ENCODE data around the gene NACA2. TPM values are rescaled to one million over a fixed set of nuclear protein-coding genes. Genes with fewer than 3 reads are reported as not detected.
A peak's percentile ranks its signal among the peaks of the same experiment; 100 is the strongest.
"Not testable (repeated sequence)": the region's sequence is repeated elsewhere in the genome, so short reads cannot be mapped to it uniquely, and the experiment has no call there.

The NACA2 gene
- total RNA-seq, 2 donors from 2014 or later: not detected

DNA sequence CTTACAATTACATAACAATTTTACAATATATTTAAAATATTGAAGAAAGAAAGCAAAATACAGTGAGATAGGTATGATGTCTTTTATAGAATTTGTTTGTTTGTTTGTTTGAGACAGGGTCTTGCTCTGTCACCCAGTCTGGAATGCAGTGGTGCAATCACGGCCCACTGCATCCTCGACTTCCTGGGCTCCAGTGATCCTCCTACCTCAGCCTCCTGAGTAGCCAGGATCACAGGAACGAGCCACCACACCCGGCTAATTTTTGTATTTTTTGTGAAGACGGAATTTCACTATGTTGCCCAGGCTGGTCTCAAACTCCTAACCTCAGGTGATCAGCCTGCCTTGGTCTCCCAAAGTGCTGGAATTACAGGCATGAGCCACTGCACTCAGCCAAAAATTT lies 21.5 kb downstream of the NACA2 start:
- DNase-seq (ENCODE audit: low spot score in 2 of 2); ATAC-seq; H3K9me3 Mint-ChIP-seq: not testable (repeated sequence)

DNA sequence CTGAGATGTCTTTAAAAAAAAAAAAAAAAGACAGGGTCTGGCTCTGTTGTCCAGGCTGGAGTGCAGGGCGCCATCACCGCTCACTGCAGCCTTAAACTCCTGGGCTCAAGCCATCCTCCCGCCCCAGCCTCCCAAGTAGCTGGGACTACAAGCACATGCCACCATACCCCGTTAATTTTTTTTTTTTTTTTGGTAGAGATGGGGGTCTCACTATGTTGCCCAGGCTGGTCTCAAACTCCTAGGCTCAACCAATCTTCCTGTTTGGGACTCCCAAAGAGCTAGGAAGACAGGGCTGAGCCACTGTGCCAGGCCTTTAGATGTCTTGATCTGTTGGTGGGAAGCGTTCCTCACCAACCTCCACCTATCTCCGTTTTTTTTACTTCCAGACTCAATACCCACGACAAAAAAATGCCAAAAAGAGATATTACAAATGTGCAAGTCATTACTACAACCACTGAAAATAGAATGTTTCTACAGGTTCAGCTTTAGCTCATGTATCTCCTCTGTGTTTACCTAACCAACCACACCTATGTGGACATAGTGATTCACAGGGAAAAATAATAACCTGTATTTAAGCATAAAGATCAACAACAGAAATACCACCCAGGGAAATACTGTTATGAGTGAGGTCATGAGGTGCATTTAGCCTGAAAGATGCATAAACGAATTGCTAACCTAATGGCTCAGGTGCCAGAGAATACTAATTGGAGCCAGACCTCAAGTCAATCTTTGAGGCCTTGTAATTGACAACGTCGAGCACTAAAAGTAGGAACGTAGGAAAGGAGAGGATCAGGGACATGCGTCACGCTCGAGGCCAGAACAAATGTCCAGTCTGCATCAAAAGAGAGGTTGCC lies 22.6 kb downstream of the NACA2 start:
- DNase-seq (ENCODE audit: low spot score in 2 of 2): no peak
- no peak for ATAC-seq
- Mint-ChIP-seq H3K36me3 (peaks cover 6 to 7% of the 10 kb centered on the region in 2 donors), H3K27ac (no peak overlapping the region), H3K9me3 (peaks cover 0 to 8% of the 10 kb centered on the region in 2 donors)

More for the DNA sequence above, 21.5 kb downstream of the NACA2 start:
- H3K36me3 Mint-ChIP-seq, H3K27ac Mint-ChIP-seq: not testable (repeated sequence)

- Mint-ChIP-seq H3K27ac (no peak overlapping the region), H3K36me3 (peaks cover 6 to 7% of the 10 kb centered on the region in 2 donors), H3K9me3 (peaks cover 0 to 8% of the 10 kb centered on the region in 2 donors)
- ATAC-seq (peak in 1 of 2 donors; percentile 75), DNase-seq (ENCODE audit: low spot score in 2 of 2) (no peak)
Observed at GRCh38 chr17:61567045-61567802, 23.8 kb downstream of the NACA2 start.

GRCh38 chr17:61566448-61566847 lies 24.6 kb downstream of the NACA2 start:
- H3K36me3 Mint-ChIP-seq: not testable (repeated sequence)

DNA sequence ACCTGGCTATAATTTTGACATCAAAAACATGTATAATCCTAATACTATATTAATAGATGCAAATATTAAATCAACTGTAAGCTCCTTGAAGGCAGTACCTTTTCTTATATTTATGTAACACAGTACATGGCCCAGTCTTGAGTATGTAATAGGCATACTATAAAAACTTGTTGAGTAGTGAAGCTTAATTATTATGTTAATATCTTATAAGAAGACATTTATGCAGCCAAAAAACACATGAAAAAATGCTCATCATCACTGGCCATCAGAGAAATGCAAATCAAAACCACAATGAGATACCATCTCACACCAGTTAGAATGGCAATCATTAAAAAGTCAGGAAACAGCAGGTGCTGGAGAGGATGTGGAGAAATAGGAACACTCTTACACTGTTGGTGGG lies 25.2 kb downstream of the NACA2 start:
- not testable (repeated sequence) for ATAC-seq; H3K36me3 Mint-ChIP-seq; DNase-seq (ENCODE audit: low spot score in 2 of 2); H3K27ac Mint-ChIP-seq; H3K9me3 Mint-ChIP-seq

More at GRCh38 chr17:61566448-61566847, 24.6 kb downstream of the NACA2 start:
- not testable (repeated sequence) for DNase-seq (ENCODE audit: low spot score in 2 of 2); H3K27ac Mint-ChIP-seq; H3K9me3 Mint-ChIP-seq; ATAC-seq

DNA sequence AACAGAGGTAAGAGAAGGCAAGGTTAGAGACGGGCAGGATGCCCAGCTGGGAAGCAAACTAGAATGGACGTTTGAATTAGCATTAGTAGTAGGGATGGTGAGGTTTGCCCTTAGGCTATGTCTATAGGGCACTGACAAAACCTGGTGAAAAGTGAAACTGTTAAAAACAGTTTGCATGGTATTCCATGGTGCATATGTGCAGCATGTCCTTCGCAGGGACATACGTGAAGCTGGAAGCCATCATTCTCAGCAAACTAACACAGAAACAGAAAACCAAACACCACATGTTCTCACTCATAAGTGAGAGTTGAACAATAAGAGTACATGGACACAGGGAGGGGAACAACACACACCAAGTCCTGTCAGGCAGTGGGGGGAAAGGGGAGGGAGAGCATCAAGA lies 25.8 kb downstream of the NACA2 start:
- no peak for ATAC-seq
- Mint-ChIP-seq H3K9me3 (no peaks in the 10 kb centered on the region), H3K36me3 (no peaks in the 10 kb centered on the region), H3K27ac (no peak overlapping the region)
- no peak for DNase-seq (ENCODE audit: low spot score in 2 of 2)

DNA sequence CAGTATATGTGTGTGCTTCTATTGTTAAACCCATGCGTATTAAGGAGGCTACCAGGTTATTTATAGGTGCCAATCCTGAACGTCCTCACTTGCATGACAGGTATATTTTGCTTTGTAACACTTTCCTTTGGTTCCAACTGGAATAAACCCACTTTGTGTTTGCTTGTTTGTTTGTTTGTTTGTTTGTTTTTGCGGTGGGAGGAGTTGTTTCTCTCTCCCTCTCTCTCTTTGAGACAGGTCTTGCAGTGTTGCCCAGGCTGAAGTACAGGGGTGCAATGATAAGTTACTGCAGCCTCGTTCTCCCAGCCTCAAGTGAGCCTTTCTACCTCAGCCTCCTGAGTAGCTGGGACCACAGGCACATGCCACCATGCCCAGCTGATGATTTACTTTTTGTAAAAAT lies 28.7 kb downstream of the NACA2 start:
- Mint-ChIP-seq H3K36me3 (no peaks in the 10 kb centered on the region), H3K27ac (no peak overlapping the region), H3K9me3 (no peaks in the 10 kb centered on the region)
- DNase-seq (ENCODE audit: low spot score in 2 of 2) (no peak), ATAC-seq (no peak)

DNA sequence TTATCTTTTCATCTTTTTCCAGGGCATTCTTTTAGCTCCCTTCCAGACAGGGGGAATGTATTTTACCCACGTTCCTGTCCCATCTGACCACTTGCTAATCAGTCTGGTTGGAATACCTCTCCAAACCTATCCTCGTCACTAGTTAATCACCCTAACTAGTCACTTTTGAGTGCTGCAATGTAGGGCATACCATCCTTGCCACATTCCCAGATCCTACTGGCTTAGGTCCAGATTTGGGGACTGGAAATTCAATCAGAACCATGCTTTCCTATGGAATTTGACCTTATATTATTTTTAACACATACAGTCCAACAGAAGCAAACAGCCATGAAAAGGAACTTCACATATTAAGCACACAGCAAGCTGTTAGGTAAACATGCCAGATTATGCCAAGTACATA lies 29.7 kb downstream of the NACA2 start:
- H3K9me3 Mint-ChIP-seq: no peaks in the 10 kb centered on the region

DNA sequence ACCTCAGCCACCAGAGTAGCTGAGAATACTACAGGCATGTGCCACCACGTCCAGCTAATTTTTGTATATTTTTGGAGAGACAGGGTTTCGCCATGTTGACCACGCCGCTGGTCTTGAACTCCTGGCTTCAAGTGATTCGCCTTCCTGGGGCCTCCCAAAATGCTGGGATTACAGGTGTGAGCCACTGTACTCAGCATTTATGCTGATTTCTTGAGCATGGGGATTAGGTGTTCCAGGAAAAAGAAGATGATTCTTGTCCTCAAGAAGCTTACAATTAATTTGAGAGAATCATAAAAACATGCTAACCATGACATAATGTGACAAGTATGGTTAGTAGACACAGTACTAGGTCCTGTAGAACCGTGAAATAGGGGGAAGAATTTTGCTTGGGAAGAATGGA lies 30.9 kb downstream of the NACA2 start:
- Mint-ChIP-seq H3K27ac (no peak overlapping the region), H3K9me3 (no peaks in the 10 kb centered on the region), H3K36me3 (no peaks in the 10 kb centered on the region)
- no peak for ATAC-seq
- no peak for DNase-seq (ENCODE audit: low spot score in 2 of 2)

More for the DNA sequence above, 29.7 kb downstream of the NACA2 start:
- no peaks in the 10 kb centered on the region for H3K36me3 Mint-ChIP-seq
- no peak for ATAC-seq
- H3K27ac Mint-ChIP-seq: no peak overlapping the region
- no peak for DNase-seq (ENCODE audit: low spot score in 2 of 2)

- DNase-seq (ENCODE audit: low spot score in 2 of 2) (no peak), ATAC-seq (no peak)
- Mint-ChIP-seq H3K36me3 (no peaks in the 10 kb centered on the region), H3K9me3 (no peaks in the 10 kb centered on the region), H3K27ac (no peak overlapping the region)
Observed at GRCh38 chr17:61556224-61557188, 34.5 kb downstream of the NACA2 start.

DNA sequence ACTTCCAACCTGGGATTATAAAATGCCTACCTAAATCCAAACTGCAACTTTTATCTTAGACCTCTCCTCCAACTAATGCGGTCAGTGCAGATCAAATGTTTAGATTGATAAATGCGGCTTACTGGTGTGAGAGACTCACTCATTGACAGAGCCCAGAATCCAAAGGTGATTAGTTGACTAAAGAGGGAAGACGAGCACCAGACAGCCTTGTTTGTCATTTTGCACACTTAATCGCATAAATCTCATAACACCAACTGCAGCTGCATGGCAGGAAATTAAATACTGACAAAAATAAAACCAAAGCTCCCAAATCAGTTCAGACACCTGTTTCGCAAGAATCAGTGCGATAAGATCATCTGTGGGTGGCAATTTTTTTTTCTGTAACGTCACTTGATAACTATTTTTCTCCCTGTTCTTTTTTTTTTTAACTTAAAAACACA lies 35.9 kb downstream of the NACA2 start:
- H3K27ac Mint-ChIP-seq: no peak overlapping the region
- DNase-seq (ENCODE audit: low spot score in 2 of 2): no peak
- no peak for ATAC-seq
- no peaks in the 10 kb centered on the region for H3K9me3 Mint-ChIP-seq
- H3K36me3 Mint-ChIP-seq: no peaks in the 10 kb centered on the region

- no peaks in the 10 kb centered on the region for H3K36me3 Mint-ChIP-seq
- no peak overlapping the region for H3K27ac Mint-ChIP-seq
- ATAC-seq: no peak
- no peaks in the 10 kb centered on the region for H3K9me3 Mint-ChIP-seq
- DNase-seq (ENCODE audit: low spot score in 2 of 2): no peak
Observed at GRCh38 chr17:61554209-61554608, 36.8 kb downstream of the NACA2 start.

- not testable (repeated sequence) for H3K36me3 Mint-ChIP-seq; H3K9me3 Mint-ChIP-seq; DNase-seq (ENCODE audit: low spot score in 2 of 2); H3K27ac Mint-ChIP-seq; ATAC-seq
Observed at GRCh38 chr17:61552560-61552959, 38.5 kb downstream of the NACA2 start.

- ATAC-seq: peak in 1 of 2 donors; percentile 43
- DNase-seq (ENCODE audit: low spot score in 2 of 2): no peak
- H3K27ac Mint-ChIP-seq: no peak overlapping the region
Observed at GRCh38 chr17:61551255-61551742, 39.7 kb downstream of the NACA2 start.

DNA sequence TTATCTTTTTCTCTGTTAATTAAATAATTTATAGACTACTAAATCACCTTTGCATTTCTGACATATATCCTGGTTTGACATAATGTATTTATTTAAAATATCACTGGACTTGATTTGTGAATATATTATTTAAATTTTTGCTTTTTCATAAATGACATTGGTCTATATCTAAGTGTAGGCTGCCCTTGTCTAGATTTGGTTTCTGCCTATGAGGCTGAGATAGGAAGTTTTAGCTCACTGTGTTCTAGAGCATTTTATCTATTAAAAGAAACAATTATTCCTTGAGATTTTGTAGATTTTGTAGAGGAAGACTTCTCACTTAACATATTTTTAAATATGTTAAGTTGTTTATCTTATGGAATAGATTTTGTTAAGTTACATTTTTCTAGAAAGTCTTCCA lies 43.9 kb downstream of the NACA2 start:
- ATAC-seq (no peak), DNase-seq (ENCODE audit: low spot score in 2 of 2) (no peak)
- Mint-ChIP-seq H3K36me3 (no peaks in the 10 kb centered on the region), H3K9me3 (no peaks in the 10 kb centered on the region), H3K27ac (no peak overlapping the region)

More at GRCh38 chr17:61551255-61551742, 39.7 kb downstream of the NACA2 start:
- H3K9me3 Mint-ChIP-seq: no peaks in the 10 kb centered on the region
- no peaks in the 10 kb centered on the region for H3K36me3 Mint-ChIP-seq

DNA sequence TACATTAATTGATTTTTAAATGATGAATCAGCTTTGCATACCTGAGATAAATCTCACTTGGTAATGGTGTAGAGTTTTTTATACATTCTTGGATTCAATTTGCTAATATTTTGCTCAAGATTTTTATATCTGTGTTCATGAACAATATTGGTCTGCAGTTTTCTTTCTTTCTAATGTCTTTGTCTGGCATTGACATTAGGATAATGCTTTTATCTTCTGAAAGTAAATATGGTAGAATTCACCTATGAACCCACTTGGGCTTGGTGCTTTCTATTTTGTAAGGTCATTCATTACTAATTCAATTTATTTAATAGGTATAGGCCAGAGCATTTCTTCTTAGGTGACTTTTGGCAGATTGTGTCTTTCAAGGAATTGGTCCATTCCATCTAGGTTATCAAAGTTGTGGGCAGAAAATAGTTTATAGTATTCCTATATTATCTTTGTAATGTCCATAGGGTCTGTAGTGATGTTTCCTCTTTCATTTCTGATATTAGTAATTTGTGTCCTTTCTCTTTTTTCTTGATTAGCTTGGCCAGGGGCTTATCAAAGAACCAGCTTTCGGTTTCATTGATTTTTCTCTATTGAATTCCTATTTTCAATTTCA lies 45.6 kb downstream of the NACA2 start:
- no peak for ATAC-seq
- Mint-ChIP-seq H3K27ac (no peak overlapping the region), H3K9me3 (peaks cover 2 to 3% of the 10 kb centered on the region in 2 donors), H3K36me3 (no peaks in the 10 kb centered on the region)
- no peak for DNase-seq (ENCODE audit: low spot score in 2 of 2)

Measured in activated naive CD4-positive, alpha-beta T cell treated with anti-CD3 and anti-CD28 coated beads, Interleukin-2, amount 50 U/mL, for 72 hours (primary cell).